ENCODE measurements around the gene GPR141.

- TF ChIP-seq CTCF (conservative IDR thresholded peaks at IDR 0.05; ENCODE audit: low read length) (no peak), EZH2phosphoT487 (IDR thresholded peaks at IDR 0.05; ENCODE audit: borderline replicate concordance, low read depth, low read length) (no peak)
Observed at GRCh38 chr7:37757563-37757962, 74.0 kb downstream of the GPR141 start.
